GM19193 (cell line): Measurements from ENCODE around the gene PCCA.

ENCODE experiments used
- POLR2A ChIP-seq: IDR thresholded peaks from 4 replicates; pipeline ENCODE4 v1.6.1; 2011; ENCODE audit not compliant: insufficient read depth, insufficient read length; ENCODE audit errors: extremely low read depth

The PCCA gene

GRCh38 chr13:100300243-100300642 is 211.3 kb downstream of the PCCA start:
- TF ChIP-seq POLR2A = no peak

DNA sequence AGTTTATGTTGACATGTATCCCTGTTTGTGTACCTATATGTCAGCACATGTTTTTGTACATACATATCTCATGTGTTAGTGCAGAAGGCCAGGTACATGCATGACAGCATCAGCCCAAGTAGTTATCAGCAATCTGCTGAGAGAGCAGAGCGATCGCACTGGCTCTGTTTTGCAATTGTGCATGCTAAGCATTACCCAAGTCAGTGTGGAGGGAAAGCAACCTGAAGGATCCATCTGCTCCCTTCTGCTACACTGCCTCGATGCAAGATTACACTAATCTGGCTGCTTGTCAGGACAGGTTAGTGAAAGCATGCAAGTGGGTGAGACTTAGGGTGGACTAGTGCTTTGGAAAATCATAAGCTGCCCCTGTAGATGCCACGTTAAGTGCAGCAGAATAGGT is 211.8 kb downstream of the PCCA start:
- no peak for TF ChIP-seq POLR2A

DNA sequence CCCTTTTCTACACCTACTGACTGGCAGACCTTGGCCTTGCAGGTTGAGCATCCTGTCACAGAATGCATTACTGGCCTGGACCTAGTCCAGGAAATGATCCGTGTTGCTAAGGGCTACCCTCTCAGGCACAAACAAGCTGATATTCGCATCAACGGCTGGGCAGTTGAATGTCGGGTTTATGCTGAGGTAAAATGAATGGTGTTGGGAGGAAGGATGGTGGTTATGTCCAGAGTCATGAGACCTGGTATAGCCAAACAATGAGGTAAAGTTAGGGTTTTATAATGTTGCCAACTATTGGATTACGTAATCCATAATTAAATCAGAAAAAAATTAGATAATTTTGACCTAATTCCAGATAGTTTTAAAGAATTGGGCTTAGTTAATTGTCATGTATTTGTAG is 212.5 kb downstream of the PCCA start:
- no peak for TF ChIP-seq POLR2A

- no peak for TF ChIP-seq POLR2A
These were observed 213.5 kb downstream of the PCCA start for GRCh38 chr13:100302391-100302790.

DNA sequence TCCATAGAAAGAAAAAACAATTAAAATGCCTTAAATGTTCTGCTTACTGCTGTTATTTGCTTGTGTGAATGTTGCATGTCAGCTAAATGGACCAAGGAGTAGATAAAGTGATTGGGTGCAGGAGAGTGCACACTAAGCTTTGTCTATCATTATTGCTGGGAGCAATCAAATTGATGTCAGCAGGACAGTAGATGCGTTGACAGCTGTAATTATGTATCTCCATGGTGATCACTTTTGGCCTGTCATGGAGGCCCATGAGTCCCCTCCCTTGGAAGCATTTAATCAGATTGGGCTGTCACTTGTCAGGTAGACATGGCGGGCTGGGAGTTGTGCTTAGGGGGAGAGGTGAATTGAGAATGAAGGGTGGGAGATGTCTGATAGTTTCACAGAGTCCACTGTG is 215.3 kb downstream of the PCCA start:
- no peak for TF ChIP-seq POLR2A

- no peak for TF ChIP-seq POLR2A
These were observed 216.5 kb downstream of the PCCA start for GRCh38 chr13:100305398-100305797.

GRCh38 chr13:100306030-100306429 is 217.1 kb downstream of the PCCA start:
- TF ChIP-seq POLR2A = no peak

DNA sequence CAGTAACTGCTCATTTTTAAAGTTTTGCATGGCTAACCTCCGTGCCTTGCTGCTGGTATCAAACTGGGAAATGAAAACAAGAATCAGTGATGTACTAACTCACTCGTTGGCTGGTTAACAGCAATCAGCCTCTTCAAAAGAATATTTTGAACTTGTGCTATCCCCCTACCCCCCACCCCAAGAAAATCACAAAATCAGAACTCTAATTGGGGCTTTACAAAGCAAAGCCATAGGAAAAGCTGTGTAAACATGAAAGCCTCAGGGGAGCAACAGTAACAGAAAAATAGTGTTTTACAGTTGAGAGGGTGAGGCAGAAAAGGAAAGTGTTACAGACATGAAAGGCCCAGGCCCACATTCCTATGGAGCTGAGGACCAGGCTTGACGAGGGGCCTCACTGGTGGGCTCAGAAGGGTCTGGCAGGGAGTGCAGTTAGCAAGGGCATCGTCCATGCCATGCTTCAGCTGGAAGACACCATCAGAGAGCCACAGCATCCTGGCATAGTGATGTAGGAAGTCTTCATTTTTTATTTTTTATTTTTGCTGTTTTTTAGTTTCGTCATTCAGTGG is 217.6 kb downstream of the PCCA start:
- no peak for TF ChIP-seq POLR2A

DNA sequence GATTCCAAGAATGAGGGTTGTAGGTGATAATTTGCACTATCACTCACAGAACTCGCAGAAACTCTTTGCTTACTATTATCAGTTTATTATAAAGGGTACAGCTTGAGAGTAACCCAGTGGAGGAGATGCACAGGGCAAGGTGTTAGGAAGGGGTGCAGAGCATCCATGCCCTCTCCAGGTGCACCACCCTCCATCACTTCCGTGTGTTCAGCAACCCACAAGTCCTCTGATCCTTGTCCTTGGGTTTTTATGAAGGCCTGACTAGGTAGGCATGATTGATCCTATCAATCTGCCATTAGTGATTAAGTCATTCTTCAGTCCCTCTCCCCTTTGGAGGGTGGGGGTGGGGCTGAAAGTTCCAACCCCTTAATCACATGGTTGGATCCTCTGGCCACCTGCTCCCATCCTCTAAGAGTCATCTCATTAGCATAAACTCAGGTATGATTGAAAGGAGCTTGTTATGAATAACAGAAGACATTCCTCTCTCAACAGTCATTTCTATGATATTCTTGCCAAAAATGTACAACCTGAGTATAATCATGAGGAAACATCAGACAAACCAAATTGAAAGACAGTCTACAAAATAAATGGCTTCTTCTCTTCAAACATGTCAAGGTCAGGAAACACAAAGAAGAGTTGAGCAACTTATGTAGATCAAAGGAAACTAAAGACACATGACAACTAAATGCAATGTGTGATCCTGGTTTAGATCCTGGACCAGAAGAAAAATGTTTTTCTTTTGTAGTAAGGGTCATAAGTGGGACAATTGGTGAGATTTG is 225.4 kb downstream of the PCCA start:
- no peak for TF ChIP-seq POLR2A

- no peak for TF ChIP-seq POLR2A
These were observed 226.6 kb downstream of the PCCA start for GRCh38 chr13:100315522-100315921.

GRCh38 chr13:100323937-100324336 is 235.0 kb downstream of the PCCA start:
- TF ChIP-seq POLR2A = no peak

DNA sequence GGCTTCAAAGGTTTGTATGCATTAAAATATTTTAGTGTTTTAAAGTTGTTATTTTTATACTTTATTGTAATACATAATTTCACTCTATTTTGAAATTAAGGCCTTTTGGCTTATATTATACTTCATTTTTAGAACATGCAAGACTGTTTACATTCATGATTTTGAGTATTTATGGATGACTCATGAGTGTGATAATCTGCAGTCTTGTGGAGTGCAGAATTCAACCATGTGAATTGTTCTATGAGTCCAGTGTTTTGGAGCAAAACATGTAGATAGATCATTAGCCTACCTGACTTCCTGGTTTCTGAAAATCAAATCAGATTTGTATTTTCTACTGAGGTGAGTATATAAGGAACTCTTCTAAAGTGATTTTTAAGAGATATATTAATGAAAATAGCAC is 241.8 kb downstream of the PCCA start:
- TF ChIP-seq POLR2A = no peak

GRCh38 chr13:100333141-100333540 is 244.2 kb downstream of the PCCA start:
- no peak for TF ChIP-seq POLR2A

GRCh38 chr13:100334214-100334613 is 245.3 kb downstream of the PCCA start:
- no peak for TF ChIP-seq POLR2A

DNA sequence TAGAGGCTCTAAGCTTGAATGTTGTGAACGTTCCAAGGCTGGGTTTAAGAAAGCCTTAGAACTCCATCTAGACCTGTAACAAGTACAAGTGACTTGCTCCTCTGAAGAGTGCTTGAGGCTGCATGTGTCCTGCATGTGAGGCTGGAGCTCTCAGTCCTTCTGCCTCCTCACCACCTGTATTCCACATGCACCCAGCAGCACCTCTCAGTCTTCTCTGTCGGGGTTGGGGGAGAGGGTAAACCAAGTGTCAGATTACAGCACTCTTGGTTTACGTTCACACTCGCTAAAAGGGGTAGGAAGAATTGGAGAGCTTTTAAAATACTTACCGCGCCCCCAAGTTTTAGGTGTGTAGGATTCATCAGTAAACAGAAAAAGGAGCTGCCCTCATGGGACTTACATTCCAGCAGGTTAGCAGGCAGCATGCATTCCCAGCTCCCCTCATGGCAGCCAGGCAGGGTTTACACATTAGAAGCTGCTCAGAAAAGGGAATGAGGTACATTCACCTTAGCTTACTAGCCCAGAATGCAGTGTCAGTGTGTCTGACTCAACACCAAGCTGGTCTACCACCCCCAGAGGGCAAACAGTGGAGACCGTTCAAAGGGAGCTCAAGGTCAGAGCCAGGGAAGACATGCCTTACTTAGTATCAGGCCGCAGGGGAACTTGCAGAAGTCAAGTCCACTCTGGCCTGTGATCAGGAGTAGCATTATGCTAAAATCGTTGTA is 248.1 kb downstream of the PCCA start:
- no peak for TF ChIP-seq POLR2A

GRCh38 chr13:100338275-100338674 is 249.4 kb downstream of the PCCA start:
- TF ChIP-seq POLR2A = no peak

DNA sequence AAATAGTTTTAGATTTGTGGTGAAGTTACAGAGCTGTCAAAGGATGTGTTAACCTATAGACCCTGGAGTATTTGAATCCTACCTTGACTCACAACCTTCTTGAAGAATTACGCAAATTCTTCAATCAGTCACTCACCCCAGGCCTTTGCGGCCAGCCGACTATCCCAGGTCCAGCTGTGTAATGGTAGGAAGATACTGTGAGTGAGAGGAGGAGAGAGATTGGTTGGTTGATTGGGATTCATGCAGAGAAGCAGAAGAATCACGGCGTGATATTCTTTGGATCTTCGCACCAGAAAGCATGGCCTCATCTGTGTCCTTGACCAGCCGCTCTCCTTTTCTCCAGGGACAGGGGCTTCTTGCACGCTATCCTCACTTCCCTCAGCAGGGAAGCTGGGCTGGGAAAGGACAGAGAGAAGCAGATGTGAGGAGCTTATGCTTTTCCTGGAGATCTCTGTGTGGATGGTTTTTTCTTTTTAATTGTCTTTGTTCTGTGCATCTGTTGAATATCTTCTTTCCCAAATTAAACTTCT is 250.6 kb downstream of the PCCA start:
- no peak for TF ChIP-seq POLR2A

GRCh38 chr13:100340865-100341264 is 252.0 kb downstream of the PCCA start:
- TF ChIP-seq POLR2A = no peak
